Measurements from ENCODE around the gene C19orf33.

Gene C19orf33

DNA sequence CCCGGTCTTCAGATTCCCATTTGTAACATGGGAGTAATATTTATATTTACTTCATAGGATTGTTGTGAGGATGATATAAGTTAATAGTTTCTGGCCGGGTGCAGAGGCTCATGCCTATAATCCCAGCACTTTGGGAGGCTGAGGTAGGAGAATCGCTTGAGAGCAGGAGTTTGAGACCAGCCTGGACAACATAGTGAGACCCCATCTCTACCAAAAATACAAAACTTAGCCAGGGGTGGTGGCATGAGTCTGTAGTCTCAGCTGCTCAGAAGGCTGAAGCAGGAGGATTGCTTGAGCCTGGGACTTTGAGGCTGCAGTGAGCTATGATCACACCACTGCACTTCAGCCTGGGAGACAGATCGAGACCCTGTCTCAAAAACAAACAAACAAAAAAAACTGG lies 42.8 kb downstream of the C19orf33 start:
- no peak for DNase-seq

DNA sequence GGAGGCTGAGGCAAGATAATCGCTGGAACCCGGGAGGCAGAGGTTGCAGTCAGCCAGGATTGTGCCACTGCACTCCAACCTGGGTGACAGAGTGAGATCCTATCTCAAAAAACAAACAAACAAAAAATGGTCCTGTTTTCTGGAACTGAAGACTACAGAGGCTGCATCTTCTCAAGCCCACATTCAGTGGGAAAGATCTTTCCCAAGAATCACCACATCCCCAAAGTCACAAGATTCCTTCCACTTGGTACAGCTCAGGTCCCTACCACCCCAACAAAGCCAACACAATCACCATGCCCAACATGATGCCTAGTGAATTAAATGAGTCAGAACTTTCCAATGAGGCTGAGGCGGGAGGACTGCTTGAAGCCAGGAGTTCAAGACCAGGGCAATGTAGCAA lies 46.8 kb downstream of the C19orf33 start:
- no peak for DNase-seq

DNA sequence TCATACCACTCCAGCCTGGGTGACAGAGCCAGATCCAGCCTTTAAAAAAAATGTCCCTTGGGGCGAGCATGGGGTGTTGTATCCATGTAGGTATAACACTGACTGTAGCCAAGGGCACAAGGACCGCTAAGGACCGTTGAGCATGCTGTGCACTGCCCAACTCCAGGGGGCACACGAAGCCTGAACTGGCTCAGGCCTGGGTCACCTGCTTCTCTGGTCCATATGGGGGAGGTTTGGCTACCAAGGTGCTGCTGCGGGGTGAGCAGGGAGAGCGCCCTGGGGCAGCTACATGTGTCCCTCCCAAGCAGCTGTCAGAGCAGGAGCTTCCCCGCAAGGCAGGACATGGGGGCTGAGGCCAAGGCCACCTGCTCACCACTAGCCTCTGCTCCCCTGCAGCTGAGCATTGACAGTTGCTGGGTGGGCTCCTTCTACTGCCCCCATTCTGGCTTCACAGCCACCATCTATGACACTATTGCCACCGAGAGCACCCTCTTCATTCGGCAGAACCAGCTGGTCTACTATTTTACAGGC lies 47.9 kb downstream of the C19orf33 start:
- no peak for DNase-seq

DNA sequence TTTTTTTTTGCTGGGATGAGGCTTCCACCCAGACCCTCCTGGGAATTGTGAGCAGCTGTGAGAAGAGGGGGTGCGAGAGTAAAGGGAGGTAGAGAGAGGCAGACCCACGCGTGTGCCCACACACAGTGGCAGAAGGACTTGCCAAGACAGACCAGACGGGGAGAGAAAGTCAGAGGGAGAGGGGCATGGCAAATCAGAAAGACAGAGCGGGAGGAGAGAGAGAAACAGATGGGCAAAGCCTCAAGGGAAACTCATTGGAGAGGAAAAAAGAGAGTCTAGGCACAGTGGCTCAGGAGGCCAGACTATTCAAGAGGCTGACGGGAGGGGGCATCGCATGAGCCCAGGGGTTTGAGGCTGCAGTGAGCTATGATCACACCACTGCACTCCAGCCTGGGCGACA lies 48.6 kb downstream of the C19orf33 start:
- no peak for DNase-seq

Measured in CD4-positive, alpha-beta T cell treated with Interferon alpha-2 for 1 hour (primary cell).